H1 (cell line): Measurements from ENCODE around the gene SLC25A20. TPM values are rescaled to one million over a fixed set of nuclear protein-coding genes. Genes with fewer than 3 reads are reported as not detected.

Experiments
- BRCA1 ChIP-seq: IDR thresholded peaks from 2 replicates; pipeline ENCODE4 v1.6.1; 2012; ENCODE audit warnings: low read depth, low read length, improper control_type of control experiment
- CEBPB ChIP-seq: IDR thresholded peaks from 2 replicates; pipeline ENCODE4 v1.6.1; 2012; ENCODE audit warnings: low read depth, low read length
- CTCF ChIP-seq, 3 experiments: IDR thresholded peaks; 1 replicate in 2 of 3; 2 replicates in 1 of 3; pipeline versions ENCODE4 v1.5.1 to v1.6.1; 2011; ENCODE audit warnings: low read length in 3 of 3, mild to moderate bottlenecking in 3 of 3, inconsistent platforms in 2 of 3, low read depth in 1 of 3, moderate library complexity in 1 of 3; ENCODE audit not compliant: insufficient read depth in 1 of 3; ENCODE audit errors: control extremely low read depth in 1 of 3
- EP300 ChIP-seq, 2 experiments: IDR thresholded peaks; 1 replicate in 1 of 2; 2 replicates in 1 of 2; pipeline ENCODE4 v1.6.1; 2011 to 2012; ENCODE audit warnings: low read depth in 2 of 2, low read length in 2 of 2, mild to moderate bottlenecking in 2 of 2, borderline replicate concordance in 1 of 2, inconsistent platforms in 1 of 2, moderate library complexity in 1 of 2
- RFX5 ChIP-seq: IDR thresholded peaks from 2 replicates; pipeline ENCODE4 v1.6.1; 2011; ENCODE audit warnings: low read depth, low read length, improper control_type of control experiment, borderline replicate concordance
- SP1 ChIP-seq: IDR thresholded peaks from 2 replicates; pipeline ENCODE4 v1.6.1; 2011; ENCODE audit warnings: low read depth, low read length
- polyA plus RNA-seq, 7 experiments: library from polyadenylated mRNA; depleted of rRNA in 3 of 7; stranded (reverse) in 5 of 7; unstranded in 2 of 7; fragments of >200 nt in 5 of 7; fragments of 200-250 nt in 2 of 7; gene quantifications; 1 replicate in 5 of 7; 2 replicates in 1 of 7; 4 replicates in 1 of 7; pipeline versions ENCODE4 v1.2.1 to v1.2.3, GENCODE V29; 2011 to 2013; ENCODE audit warnings: missing spikeins in 2 of 7, mixed read lengths in 2 of 7
- total RNA-seq: library from RNA; stranded (reverse); fragmentation: NEBNext Ultra II Directional; extraction: Animal tissue kit (Norgen Biotek cat#: 25700); gene quantifications from 2 replicates; pipeline ENCODE4 v1.2.1, GENCODE V29; 2021

Gene SLC25A20
- total and polyA plus RNA-seq, 2 of the 8 experiments (the other 6 are each of a cell fraction or from before 2014, with no cell fraction given) = 3.8 to 4.0 TPM

GRCh38 chr3:48918388-48919214, 19.9 kb upstream of the SLC25A20 start, which contains the start of gene ARIH2 (continued):
- TF ChIP-seq CTCF (IDR thresholded peaks at IDR 0.05; ENCODE audit: control extremely low read depth in 1 of 3, insufficient read depth in 1 of 3, low read depth in 1 of 3, low read length in 3 of 3) (0 out of 4 replicates have a peak, but pooled peaks of 1 of the 3 experiments have one; percentile 1), BRCA1 (no peak), SP1 (no peak), EP300 (IDR thresholded peaks at IDR 0.05; ENCODE audit: borderline replicate concordance in 1 of 2, low read depth in 2 of 2, low read length in 2 of 2) (no peak), CEBPB (peak; percentile 79), RFX5 (no peak)
- TF ChIP-seq, all 59 proteins: peak for 18
